ENCODE results near the gene SHPK. TPM values are rescaled to one million over a fixed set of nuclear protein-coding genes. Genes with fewer than 3 reads are reported as not detected.

SHPK gene
- total RNA-seq (2014; rRNA removed; shearing (Covaris generic)), result 9.9 and 12.5 TPM in 2 replicates

GRCh38 chr17:3636154-3636907 is at the start of gene SHPK, which contains the start of gene CTNS:
TSS of gene SHPK (minus strand) at chr17:3636250. CDS start at chr17:3636219, 31 bp downstream.
TSS of gene CTNS (plus strand) at chr17:3636760. CDS start at chr17:3640207, 3,447 bp downstream.

GRCh38 chr17:3668279-3669084 is 32.4 kb upstream of the SHPK start, which contains the start of the genes EMC6 and TAX1BP3:
TSS of gene EMC6 (plus strand) at chr17:3668812. CDS start at chr17:3669147, 335 bp downstream.
TSS of gene TAX1BP3 (minus strand) at chr17:3668578. CDS start at chr17:3668526, 52 bp downstream.

Other genes with a start within 250 kb of the SHPK start
- 0.75 and 1.8 TPM in 2 replicates for gene OR3A2, start 249.9 kb downstream of the SHPK start, total RNA-seq (2014; rRNA removed; shearing (Covaris generic))
- gene OR1E1, start 237.8 kb downstream of the SHPK start, total RNA-seq (2014; rRNA removed; shearing (Covaris generic)), result not detected in 2 replicates
- not detected in 2 replicates for gene OR3A3, start 224.9 kb downstream of the SHPK start, total RNA-seq (2014; rRNA removed; shearing (Covaris generic))
- not detected in 2 replicates for gene OR1E2, start 202.4 kb downstream of the SHPK start, total RNA-seq (2014; rRNA removed; shearing (Covaris generic))
- not detected in 2 replicates for gene SPATA22, start 164.4 kb downstream of the SHPK start, total RNA-seq (2014; rRNA removed; shearing (Covaris generic))
- not detected in 2 replicates for gene ASPA, start 160.3 kb downstream of the SHPK start, total RNA-seq (2014; rRNA removed; shearing (Covaris generic))
- gene TRPV3, start 78.4 kb downstream of the SHPK start, total RNA-seq (2014; rRNA removed; shearing (Covaris generic)), result not detected in 2 replicates
- gene TRPV1, start 26.8 kb downstream of the SHPK start, total RNA-seq (2014; rRNA removed; shearing (Covaris generic)), result 2.9 and 3.2 TPM in 2 replicates
- gene CTNS, start 510 bp upstream of the SHPK start, total RNA-seq (2014; rRNA removed; shearing (Covaris generic)), result 6.5 and 11.2 TPM in 2 replicates
- gene TAX1BP3, start 32.3 kb upstream of the SHPK start, total RNA-seq (2014; rRNA removed; shearing (Covaris generic)), result 72.7 and 73.4 TPM in 2 replicates
- 37.3 and 44.7 TPM in 2 replicates for gene EMC6, start 32.6 kb upstream of the SHPK start, total RNA-seq (2014; rRNA removed; shearing (Covaris generic))
- gene P2RX5, start 59.9 kb upstream of the SHPK start, total RNA-seq (2014; rRNA removed; shearing (Covaris generic)), result 11.4 and 13.6 TPM in 2 replicates
- gene HASPIN, start 87.7 kb upstream of the SHPK start, total RNA-seq (2014; rRNA removed; shearing (Covaris generic)), result 14.6 and 17.9 TPM in 2 replicates
- gene ITGAE, start 164.9 kb upstream of the SHPK start, total RNA-seq (2014; rRNA removed; shearing (Covaris generic)), result 15.5 and 20.7 TPM in 2 replicates
- gene NCBP3, start 210.0 kb upstream of the SHPK start, total RNA-seq (2014; rRNA removed; shearing (Covaris generic)), result 19.5 and 34.6 TPM in 2 replicates

Measured in A375 (cell line).